NCI-H2196 treated with DMSO at 0.1 percent for 48 hours (cell line): ENCODE measurements around the gene TMEM252.

ENCODE experiments used
- DNase-seq: peaks from one replicate; lab custom pipeline; 2025; ENCODE audit not compliant: unreplicated experiment; lab: John Stamatoyannopoulos, UW

The TMEM252 gene

DNA sequence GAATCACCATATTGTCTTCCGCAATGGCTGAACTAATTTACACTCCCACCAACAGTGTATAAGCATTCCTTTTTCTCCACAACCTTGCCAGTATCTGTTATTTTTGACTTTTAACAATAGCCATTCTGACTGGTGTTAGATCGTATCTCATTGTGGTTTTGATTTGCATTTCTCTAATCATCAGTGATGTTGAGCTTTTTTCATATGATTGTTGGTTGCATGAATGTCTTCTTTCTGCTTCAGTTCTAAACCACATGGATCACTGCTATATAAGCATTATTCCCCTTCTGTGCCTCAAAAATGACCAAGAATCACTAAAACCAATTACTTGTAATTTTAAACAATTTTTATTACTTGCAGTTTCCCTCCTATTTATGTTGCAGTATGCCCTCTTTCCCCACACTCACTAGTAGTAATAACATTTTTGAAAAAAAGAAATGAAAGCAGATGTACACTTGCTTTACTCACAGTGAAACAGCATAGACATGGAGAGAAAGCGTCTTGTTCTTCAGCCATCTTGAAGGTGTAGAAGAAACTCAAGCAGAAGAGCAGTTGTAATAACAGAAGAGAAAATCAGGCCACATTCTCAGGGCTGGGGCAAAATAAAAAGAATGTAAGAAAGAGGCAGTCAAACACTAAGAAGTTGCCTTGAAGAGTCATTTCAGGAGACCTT, 4.5 kb upstream of the TMEM252 start:
- no peak for DNase-seq

DNA sequence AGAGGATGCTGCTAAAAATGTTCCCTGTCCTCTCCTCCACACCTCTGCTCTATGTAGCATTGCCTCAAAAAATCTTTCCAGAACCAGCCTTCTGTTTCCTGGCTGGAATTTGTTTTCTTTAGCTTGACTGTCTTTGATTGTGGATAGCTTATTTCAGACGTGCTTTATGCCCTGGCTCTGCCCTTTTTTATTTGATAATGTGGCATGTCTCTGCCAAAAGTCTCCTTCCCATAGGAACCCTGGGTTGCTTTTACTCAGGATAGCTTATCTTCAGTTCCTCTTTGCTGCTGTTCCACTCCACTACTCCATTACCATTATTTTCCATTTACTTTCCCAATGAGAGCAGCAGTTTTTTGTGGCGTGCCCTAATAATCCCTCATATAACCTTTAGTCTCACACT, 885 bp upstream of the TMEM252 start:
- DNase-seq, result no peak

DNA sequence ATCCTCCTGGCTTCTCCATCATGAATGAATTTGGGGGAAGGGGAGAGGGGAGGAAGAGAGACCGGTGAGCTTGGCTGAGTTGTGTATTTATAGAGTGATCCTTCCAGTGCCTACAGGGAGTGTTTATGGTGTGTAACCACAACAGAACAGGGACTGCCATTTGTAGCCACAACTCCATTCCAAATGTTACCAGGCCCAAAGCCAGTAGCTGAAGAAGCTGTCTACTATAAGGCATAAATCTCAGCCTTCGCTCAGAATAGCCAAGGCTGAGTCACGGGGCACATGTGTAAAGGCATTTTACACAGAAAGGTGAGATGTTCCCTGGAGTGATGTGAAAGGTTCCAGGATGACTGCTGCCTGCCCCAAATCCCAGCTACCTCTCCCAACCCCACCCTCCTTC, 2.5 kb downstream of the TMEM252 start:
- DNase-seq, result no peak

DNA sequence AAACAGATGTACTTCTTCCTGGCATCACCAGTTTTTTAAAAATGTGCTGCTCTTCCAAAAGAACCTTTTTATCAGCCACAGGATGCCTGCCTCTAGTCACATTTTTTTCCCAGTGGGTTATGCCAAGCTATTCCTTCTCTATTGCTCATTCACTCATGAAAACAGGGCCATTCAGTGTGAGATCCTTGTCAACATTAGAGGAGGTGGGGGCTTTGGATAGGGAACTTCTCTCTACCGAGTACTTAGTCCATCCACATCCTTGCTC, 3.1 kb downstream of the TMEM252 start:
- DNase-seq, result no peak

DNA sequence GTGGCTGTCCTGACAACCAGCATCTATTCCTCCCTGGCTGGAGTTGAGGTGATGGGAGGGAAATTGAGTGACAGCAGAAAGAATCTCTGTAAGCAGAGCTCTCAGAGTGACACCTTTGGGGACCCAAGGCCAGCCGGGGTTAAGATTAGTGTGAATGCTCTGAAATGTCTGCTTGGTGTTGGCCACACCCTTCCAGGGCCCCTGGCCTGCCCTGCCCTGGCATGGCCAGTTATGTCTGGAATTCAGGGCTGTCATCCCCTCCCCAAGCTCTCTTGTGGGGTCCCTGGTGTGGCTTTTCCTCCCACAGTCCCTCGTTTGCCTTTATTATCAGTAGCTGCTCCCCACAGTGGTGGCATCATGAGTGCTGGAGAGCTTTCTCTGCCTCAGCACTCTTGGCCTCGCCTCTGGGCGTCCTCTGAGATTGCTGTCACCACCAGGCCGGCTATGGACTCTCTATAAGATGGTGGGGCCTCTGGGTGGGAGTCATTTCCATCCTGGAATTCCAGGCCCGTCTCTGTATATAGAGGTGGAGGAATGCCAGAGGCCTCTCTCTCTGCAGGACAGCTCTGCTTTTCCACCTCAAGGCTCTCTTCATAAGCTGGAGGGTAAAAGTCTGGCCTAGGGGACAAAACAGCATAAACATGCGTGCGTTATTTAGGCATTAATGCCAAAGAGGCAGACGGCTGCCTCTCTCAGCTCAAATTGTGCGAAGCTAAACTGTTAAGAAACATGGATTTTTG, 3.6 kb downstream of the TMEM252 start:
- DNase-seq, result no peak

DNA sequence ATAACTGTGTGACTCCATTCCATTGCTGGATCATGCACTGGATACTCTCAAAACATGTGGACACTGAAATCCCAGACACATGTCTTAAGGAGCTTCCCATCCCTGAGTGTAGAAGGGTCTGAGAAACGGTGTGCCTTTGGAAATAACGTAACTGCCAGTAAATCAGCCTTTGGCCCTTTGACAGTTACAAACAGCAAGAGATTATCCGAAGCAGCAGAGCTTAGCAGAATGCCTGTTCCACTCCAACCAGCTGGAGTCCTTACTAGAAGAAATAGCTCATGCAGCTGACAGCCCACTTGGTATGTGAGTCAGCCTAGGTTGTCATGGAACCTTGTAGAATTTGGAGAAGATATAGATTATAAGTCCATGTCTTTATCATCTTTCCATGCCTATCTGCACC, 7.0 kb downstream of the TMEM252 start:
- DNase-seq, result no peak

DNA sequence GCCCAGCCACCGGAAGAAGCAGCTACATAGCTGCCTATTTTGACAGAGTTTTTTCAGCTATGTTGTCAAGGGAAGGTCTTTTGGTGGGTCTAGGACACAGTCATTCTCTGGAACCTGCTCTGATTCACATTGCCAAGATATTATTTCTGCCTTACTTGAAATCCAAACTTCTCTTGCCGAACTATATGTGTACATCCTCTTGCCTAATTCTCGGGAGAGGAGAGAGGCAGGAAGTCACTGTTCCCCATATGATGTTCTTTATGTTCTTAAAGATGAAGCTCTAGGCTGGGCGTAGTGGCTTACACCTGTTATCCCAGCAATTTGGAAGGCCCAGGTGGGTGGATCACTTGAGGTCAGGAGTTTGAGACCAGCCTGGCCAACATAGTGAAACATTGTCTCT, 8.6 kb downstream of the TMEM252 start:
- DNase-seq, result no peak

DNA sequence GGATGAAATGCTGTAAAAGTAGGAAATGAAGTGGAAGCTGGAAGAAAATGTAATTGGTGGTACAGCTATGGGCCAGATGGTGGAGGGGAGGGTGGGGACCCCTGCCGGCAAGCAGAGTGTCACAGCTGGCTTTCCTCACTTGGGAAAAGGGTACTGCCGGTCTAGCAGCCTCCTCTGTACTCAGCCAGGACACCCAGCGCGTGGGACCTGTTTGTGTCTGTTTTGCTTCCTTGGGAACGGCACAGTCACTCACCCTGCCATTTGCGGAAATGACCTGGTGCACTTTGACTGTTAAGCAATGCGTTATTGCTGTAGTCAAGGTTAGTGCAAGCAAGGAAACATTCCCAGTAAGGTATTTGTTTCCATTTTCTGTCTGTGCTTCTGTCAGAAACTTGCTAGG, 10.1 kb downstream of the TMEM252 start:
- DNase-seq, result no peak

DNA sequence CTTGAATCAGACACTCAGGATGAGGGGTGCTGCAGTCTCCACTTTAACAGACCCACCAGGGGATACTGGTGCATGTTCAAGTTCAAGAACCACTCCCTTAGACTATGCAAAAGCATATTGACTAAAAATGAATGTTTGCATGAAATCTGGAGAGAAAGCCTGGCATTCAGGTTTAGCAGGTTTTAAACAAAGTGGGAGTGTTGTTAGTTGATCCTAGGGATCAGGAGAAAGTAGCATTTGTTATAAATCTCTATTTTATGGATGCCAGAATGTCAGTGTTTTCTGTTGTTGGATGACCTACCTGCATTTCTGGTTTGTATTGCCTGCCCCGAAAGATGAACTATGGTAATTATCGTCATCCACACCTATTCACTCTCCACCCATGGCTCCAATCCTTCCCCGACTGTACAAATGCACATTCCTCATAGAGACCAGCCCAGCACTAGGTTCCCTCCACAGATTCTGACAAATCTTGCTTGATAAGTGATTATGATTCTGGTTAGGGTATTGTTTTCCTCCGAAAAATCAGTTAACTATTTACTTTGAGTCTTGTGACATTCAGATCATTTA, 17.2 kb downstream of the TMEM252 start:
- no peak for DNase-seq

DNA sequence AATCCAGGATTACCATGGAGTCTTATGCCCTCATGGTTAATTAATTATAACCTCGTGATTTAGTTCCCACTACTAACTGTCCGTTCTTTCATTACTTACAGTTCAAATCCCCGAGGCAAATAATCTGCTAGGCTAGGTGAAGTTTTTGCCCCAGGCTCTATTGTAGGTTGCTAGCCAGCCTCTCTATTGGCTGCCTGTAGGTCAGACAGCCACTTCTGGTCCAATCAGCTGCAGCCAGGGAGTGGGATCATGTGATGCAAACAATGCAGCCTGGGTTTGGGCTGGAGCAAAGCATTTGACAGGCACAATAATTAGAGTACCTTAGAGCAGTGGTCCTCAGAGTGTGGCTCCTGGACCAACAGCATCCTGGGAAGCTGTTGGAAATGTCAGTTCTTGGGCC, 17.7 kb downstream of the TMEM252 start:
- DNase-seq, result no peak

DNA sequence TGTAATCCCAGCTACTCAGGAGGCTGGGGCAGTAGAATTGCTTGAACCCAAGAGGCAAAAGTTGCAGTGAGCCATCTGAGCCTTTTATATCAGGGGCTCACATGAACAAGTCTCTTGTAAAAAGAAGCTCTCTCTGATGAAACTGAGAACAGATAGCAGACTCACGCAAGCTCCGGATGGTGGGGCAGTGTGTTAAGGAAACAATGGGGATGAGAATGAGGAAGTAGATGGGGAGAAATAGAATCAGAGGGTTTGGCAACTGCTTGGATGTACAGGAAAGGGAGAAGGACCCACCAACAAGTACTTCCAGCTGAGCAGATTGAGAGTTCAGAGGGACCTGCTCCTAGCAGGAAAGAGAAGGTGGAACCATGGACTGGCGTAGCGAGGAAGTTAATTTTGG, 18.6 kb downstream of the TMEM252 start:
- no peak for DNase-seq

DNA sequence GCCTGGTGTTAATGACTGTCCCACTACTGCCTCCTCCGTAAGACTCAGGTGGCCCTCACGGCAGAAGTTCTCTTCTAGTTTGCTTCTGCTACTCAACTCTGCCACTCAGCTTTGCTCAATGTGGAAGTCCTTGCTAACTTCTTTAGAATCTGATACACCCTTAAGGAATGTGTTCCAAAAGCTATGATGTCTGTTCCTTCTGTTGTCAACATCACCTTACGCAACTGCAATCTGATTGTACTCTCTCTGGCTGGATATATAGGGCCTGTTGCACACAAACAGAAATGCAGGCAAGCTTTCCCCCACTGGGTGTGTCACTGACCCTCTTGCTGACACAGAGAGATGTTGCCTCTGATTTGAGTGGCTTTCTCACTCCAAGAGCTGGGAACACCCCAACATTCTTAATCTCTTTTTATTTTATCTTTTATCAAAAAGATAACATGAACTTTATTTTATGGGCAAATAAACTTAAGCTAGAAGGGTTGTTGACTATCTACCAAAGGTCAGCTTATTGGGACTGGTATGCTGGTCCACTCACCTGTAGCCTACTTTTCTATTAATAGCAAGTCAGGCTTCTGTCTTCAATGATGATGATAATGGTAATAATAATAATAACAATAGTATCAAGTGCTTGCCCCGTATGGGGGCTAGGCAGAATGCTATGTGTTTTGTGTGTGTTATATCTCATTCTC, 25.2 kb downstream of the TMEM252 start:
- DNase-seq, result no peak

DNA sequence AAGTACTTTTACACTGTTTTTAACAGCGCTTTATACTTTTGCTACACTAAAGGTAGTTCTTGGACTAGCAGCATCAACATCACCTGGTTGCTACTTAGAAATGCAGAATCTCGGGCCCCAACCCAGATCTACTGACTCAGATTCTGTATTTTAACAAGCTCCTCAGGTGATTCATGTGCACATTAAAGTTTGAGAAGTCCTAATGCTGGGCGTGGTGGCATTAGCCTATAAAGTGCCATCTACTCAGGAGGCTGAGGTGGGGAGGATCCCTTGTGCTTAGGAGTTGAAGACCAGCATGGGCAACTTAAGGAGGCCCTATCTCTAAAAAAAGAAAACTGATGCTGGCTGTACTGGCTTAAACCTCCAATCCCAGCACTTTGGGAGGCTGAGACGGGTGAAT, 26.7 kb downstream of the TMEM252 start:
- no peak for DNase-seq

DNA sequence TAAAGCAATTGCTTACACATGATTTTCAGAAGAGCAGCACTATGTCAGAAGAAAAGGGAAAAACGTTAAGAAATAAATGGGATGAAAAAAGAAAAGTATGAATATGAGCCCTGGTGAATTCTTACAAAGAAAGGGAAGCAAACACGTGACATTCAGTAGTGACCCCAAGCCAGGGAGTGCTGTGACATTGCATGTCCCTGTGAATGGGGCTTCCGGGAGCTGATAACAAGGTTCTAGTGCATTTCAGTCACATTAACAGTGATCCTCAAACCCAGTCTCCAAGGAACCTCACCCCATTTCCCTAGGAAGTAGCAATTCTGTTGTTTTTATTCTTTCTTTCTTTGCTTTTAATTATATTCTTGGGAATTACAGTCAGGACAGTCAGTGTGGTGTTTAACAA, 27.3 kb downstream of the TMEM252 start:
- no peak for DNase-seq

DNA sequence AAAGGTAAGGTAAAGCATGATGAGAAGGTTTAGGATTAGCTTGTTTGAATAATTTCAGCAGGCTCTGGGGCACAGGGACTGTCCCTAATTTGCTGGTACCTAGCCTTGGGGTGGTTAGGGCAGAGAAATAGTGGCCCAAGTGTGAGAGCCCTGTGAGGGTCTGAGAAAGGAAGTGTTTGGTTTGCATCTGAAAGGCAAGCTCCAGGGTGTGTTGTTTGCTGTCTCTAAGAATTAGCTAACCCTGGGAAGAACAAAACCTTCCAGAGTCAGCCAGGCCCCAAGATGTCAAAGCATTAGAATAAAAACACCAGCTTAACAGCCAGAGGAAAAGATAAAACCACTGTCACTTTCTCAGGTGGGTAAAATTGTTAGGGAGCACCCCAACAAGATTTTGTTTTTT, 31.0 kb downstream of the TMEM252 start:
- DNase-seq, result no peak

DNA sequence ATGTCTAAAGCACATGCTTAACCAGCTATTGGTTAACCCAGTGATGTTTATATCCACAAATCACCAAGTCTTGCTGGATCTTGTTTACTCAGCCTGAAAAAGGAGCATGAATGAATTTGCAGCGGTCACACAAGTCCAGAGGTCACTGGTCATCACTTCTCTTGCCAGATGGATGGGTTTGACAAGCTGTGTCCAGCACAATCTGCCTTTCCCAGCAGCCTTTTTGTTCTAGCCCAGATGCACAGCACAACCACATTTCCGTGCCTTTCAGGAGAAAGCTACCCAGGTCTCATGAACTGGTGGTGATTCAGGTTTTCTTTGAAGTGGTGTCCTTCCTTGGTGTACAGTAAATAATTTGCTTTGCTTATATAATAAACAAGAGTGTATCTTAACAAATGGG, 32.1 kb downstream of the TMEM252 start:
- DNase-seq, result no peak

DNA sequence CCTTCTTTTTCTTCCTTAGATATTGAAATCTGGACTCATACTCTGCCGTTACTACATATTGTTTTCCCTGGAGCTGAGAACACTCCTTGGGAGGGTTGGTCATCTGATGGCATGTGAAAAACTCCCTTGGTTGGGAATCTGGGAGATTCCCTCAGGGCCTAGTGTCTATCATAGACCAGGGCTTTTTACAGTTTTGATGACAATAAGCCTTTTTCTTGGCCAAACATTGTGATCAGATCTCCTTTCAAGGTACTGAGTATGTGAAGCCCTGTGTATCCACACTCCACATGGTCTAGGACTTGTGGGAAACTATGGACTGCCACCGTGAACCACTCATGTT, 32.9 kb downstream of the TMEM252 start:
- DNase-seq, result no peak

DNA sequence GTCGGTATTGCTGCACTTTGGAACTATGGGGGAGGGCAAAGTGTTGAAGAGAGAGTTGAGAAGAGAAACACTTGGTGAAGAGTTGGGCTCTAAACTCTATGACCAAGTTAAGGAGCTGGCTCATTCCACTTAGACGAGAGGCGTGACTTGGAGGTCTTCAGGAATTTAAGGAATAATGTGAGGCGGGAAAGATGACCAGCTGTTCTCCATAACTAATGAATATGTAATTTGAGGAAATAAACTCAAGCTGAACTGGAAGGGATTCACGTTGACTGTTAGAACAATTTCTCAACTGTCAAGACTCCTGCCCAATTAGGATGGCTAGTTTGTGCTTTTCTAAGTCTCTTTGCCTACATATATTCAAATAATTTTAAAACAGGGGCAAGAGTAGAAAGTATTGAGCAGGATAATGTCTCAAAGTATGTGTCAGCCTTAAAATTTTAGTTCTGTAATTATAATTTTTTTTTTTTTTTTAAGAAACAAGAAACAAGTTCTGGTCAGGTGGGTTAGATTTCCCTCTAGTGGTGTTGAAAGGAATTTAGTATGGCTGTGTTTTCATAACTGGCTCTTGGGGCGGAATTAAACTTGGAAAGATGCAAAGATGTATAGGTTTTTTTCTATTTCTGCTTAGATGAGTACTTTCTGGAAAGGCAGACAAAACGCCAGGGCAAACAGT, 33.4 kb downstream of the TMEM252 start:
- DNase-seq, result no peak

DNA sequence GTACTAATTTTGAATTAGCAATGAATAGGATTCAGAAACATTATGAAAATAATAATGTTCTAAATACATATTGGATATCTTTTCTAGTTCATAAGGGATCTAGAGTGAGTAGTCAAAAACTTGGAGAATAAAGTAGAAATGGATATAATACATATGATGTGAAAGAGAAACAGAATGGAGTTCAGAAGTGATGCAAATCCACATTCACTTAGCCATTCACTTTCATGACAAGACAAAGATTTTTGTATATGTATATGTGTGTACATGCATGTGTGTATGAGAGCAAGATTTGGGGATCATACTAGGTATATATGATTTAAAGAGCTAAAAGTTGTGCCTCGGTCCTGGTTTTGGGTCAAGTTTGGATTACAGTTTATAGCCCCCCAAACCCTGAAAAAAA, 34.1 kb downstream of the TMEM252 start:
- DNase-seq, result no peak

DNA sequence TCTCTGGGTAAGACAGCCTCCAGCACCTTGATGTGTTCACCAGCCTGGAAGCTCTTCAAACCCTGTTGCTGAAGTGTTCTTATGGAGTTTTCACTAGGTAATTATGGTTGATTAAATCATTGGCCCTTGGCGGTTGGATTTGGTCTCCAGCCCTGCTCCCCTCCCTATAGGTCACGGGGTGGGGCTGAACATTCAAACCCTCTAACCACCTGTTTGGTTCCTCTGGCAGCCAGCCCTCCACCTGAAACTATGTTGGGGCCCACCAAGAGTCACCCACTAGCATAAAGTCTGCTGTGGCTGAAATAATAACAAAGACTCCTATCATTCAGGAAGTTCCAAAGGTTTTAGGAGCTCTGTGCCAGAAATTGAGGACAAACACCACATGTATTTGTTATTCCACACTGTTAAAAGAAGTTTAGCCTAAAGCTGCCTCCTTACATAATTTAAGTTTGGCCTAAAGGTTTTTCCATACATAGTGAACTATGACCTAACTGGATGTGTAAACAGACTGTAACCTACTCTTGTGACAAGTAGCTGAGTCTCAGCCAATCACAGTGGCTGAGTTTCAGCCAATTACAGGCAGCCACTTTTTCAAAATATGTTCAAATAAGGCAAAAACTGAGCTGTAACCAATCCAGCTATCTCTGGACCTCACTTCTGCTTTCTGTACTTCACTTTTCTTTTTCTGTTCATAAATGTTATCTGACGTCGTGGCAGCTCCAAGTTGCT, 34.8 kb downstream of the TMEM252 start:
- DNase-seq, result no peak

DNA sequence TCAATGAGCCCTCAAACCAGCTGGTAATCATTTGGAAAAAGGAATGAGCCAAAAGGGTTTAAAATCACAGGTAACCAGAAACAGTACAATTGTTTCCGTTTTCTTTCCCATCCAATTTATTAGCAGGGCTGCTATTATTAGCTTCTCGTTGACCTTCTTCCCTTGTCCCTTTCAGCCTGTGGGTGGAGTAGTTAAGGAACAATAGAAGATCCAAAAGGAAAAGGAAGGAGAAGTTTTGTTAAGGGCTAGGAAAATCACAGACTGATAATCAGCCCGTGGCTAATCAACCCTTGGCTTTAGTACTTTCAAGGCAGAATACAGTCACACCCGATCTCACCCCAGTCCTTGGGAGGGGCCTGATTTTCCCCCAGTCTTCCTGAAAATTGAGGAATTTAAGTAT, 38.4 kb downstream of the TMEM252 start:
- DNase-seq, result no peak
